GM12873 (cell line): ENCODE measurements around the gene CXXC5.

Experiments
- CTCF ChIP-seq: IDR thresholded peaks from 2 replicates; pipeline ENCODE4 v1.5.1; 2012; ENCODE audit warnings: low read depth, mild to moderate bottlenecking, moderate library complexity, low read length, control low read depth; ENCODE audit not compliant: insufficient read depth; ENCODE audit errors: missing control alignments

The CXXC5 gene

GRCh38 chr5:139651853-139652787 is 4.0 kb downstream of the CXXC5 start:
- no peak for TF ChIP-seq CTCF

DNA sequence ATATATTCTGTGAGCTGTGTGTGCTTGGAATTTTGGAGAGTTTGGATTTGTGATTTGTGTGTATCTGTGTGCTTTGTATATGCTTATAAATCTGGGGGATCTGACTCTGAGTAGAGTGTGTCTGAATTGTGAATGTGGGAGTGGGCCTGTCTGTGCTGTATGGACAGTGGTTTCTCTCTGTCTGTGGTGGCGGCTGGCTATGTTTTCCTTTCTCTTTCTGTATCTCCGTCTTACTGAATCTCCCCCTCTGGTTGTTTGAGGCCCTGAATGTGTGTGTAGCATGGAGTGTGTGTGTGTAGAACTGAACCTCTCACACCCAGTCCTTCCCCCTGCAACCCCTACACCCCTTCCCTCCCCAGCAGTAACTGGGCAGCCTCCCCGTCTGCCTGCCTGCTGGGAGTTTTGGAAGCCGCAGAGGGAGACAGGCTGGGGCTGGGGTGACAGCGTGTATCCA is 4.7 kb downstream of the CXXC5 start:
- TF ChIP-seq CTCF: peak; percentile 8

DNA sequence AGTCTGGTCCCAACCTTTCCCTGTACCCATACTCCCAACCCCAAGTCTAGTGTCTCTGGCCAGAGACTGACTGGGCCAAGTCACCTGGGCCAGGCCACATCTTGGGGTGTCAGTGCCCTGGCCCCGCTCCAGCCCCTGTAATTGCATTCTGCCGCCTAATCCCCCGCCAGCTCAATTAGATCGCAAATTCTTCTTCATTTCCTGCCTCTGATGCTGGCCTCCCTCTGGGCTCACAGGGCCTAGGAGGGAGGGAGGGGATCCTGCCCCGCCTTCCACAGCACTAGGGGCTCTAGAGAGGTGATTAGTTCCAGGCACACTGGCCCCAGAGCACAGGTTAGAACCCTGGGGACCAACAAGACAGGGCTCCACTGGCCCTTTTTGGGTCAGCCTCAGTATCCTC is 5.5 kb downstream of the CXXC5 start:
- no peak for TF ChIP-seq CTCF

- TF ChIP-seq CTCF: no peak
Measured at GRCh38 chr5:139654464-139654863, 6.3 kb downstream of the CXXC5 start.

DNA sequence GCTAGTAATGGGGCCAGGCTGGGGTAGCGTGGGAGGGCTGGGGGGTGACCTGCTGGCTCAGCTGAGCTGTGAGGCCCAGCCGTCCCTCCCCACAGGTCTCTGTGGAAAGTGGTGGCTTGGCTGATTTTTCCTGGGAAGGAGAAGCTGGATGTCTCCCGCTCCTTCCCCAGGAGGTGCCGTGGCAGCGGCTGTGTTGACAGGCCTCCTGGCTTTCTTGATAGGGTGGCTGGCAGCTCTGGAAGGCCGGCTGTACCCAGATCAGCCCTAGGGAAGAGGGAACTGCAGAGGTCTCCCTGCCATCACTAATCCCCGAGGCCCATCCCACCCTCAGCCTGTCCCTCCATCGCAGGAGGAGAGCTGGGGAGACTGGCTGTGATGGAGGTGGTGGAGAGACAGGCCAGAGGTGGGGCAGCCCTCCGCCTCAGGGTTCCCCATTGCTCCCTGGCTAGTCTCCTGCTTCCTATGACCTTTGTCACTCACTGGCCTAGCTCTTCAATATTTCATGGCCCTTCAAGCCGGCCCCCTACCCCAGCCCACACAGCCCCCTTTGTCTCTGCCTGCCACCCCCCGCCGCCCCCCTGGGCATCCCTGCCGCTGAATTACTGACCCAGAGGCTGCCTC is 6.8 kb downstream of the CXXC5 start:
- no peak for TF ChIP-seq CTCF

DNA sequence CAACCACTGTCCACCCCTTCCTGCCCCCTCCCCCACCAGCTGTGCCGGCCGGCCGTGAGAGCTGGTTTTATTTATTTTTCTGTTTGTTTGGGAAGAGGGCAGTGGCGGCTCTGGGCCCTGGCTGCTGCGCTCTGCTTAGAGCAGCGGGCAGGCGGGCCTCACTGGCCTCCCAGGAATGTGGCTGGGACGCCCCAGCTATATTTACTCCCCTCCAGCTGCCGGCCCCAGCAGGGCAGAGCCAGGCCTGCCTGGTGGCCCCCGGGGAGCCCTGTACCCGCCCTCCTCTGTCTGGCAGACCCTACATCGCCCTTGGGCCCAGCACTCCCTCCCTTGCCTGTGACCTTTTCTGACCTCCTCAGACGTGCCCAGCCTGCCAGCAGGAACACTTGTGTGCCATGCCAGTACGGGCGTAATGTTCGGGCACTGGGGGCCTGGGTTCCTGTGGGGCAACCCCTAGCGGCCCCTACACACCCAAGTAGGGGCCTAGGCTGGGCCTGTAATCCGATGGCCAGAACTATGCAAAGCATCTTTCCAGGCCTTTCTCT is 7.7 kb downstream of the CXXC5 start:
- TF ChIP-seq CTCF: no peak
